Measurements from ENCODE around the gene ADAM17.
"Not testable (repeated sequence)": the region's sequence is repeated elsewhere in the genome, so short reads cannot be mapped to it uniquely, and the experiment has no call there.

The ADAM17 gene

DNA sequence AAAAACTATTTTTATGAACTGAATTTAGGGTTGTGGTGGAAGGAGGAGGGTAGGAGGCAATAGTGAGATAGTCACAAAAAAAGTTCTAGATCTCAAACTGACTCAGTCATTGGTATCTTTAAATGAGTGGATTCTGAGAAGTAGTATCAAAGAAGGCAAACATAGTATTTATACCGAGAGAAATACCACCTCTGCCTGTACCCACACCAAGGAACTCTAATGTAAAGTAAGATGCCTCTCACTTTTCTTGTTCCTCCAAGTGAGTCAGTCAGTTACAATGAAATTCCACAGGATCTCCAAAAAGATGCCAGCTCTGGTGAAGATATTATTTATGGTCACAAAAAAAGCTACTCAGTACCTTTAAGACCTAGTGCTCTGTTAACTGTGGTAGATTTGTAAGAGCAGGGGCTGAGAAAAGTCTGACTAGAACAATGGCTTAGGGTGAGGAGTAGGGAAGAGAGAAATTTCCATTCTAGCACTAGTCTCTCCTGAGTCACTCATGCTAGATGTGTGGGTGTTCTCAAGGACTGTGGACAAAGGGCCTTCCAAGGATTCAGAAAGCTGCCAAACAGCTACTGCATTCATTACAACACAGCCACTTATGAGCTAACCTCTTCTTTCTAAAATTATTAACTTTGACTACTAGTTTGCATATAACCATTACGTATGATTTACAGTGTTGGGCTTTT is 38.9 kb upstream of the ADAM17 start:
- no peak for DNase-seq (ENCODE audit: extremely low spot score)
- POLR2A ChIA-PET: interaction anchor here (1.7 kb wide), 1 partner anchor 36 kb away, joined by 6 read pairs; the partner anchor contains the start of gene YWHAQ
- CTCF ChIA-PET: interaction anchor here (0.9 to 1.8 kb wide), 8 partner anchors 11 to 219 kb away, joined by 3 to 9 read pairs (median 4); partner anchors contain the start of gene ADAM17
- TF ChIP-seq, protein P1, sequence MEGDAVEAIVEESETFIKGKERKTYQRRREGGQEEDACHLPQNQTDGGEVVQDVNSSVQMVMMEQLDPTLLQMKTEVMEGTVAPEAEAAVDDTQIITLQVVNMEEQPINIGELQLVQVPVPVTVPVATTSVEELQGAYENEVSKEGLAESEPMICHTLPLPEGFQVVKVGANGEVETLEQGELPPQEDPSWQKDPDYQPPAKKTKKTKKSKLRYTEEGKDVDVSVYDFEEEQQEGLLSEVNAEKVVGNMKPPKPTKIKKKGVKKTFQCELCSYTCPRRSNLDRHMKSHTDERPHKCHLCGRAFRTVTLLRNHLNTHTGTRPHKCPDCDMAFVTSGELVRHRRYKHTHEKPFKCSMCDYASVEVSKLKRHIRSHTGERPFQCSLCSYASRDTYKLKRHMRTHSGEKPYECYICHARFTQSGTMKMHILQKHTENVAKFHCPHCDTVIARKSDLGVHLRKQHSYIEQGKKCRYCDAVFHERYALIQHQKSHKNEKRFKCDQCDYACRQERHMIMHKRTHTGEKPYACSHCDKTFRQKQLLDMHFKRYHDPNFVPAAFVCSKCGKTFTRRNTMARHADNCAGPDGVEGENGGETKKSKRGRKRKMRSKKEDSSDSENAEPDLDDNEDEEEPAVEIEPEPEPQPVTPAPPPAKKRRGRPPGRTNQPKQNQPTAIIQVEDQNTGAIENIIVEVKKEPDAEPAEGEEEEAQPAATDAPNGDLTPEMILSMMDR (IDR thresholded peaks at IDR 0.05; ENCODE audit: control extremely low read depth, extremely low read depth, low read depth, missing control alignments): no peak

DNA sequence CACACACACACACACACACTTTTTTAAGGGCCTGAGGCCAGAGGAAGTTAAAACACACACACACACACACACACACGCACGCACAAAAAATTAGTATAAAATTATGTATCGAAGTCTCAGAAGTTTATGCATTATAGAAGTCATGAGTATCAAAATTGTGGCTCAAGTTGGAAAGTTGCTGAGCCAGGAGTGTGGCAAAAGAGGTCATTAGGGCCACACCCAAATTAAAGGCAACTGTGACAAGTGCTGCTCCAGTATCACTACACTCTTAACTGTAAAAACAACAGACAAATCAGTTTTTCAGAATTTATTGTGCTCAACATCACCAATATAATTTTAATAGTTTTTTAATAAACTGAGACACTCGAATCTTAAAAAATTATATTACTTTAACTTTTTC is 38.3 kb upstream of the ADAM17 start:
- TF ChIP-seq, protein P1 (IDR thresholded peaks at IDR 0.05; ENCODE audit: control extremely low read depth, extremely low read depth, low read depth, missing control alignments): no peak
- DNase-seq (ENCODE audit: extremely low spot score): no peak
- ChIA-PET POLR2A (no interaction called here), CTCF (interaction anchor here (1.0 to 1.7 kb wide), 3 partner anchors 11 to 176 kb away, joined by 4 to 5 read pairs (median 4); no protein-coding TSS in a partner anchor)

DNA sequence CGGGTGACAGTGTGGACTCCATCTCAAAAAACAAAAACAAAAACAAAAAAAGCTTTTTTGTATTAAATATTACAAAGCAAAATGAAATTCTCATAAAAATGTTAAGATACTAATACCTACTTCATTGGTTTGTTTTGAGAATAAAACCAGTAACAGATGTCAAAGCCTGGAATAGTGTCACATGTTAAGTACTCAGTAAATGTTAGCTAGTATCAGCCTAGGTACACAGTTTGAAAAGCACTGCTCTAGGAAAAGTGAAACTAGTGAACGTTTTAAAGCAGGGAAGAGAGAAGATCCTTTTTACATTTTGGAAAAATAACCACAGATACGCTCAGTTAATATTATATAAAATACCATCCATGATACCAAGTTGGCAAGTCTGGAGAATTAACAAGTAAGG is 37.1 kb upstream of the ADAM17 start:
- no peak for DNase-seq (ENCODE audit: extremely low spot score)
- ChIA-PET CTCF (no interaction called here), POLR2A (interaction anchor here (0.6 kb wide), 1 partner anchor 1089 kb away, joined by 3 read pairs; no protein-coding TSS in a partner anchor)
- TF ChIP-seq, protein P1 (IDR thresholded peaks at IDR 0.05; ENCODE audit: control extremely low read depth, extremely low read depth, low read depth, missing control alignments): no peak

DNA sequence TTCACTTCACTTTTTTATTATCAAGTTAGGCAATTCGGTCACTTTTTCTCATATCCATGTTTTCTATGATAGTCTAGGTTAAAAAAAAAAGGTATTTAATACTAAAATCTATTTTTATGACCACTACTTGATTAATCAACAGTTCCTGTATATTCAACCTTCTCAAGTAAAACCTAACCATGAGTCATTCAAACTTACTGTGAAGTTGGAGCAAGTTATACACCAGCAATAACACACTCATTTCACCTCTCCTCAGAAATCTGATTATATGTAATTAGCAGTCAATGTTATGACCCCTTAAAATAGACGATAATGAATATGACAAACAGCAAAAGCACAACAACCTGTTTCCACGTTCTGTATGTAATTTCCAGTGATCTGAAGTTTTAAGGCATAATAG is 35.0 kb upstream of the ADAM17 start:
- POLR2A ChIA-PET: no interaction called here
- no peak for DNase-seq (ENCODE audit: extremely low spot score)
- CTCF ChIA-PET: interaction anchor here (0.9 to 1.4 kb wide), 2 partner anchors 12 to 34 kb away, joined by 3 to 5 read pairs; no protein-coding TSS in a partner anchor
- TF ChIP-seq, protein P1 (IDR thresholded peaks at IDR 0.05; ENCODE audit: control extremely low read depth, extremely low read depth, low read depth, missing control alignments): no peak

DNA sequence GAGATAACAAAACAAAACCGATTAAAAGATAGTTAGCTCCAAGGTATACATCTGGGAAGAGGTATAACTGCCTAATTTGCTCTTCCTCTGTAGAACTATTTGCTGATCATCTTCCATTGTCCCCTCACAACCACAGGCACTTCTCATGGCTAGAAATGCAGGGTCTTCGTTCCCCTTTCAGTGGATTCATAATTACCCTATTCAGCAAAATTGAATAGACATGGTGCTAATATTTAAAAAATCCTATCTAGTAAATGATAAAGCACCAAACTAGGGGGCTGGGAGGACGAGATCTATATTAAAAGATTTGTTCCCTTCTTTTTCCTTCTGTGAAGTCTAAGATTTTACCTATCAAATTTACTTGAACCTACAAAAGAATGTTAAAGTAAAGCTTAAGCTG is 30.8 kb upstream of the ADAM17 start:
- ChIA-PET CTCF (interaction anchor here (1.0 to 2.2 kb wide), 3 partner anchors 12 to 42 kb away, joined by 3 to 8 read pairs (median 3); no protein-coding TSS in a partner anchor), POLR2A (interaction anchor here (0.6 kb wide), 1 partner anchor 86 kb away, joined by 3 read pairs; no protein-coding TSS in a partner anchor)
- TF ChIP-seq, protein P1 (IDR thresholded peaks at IDR 0.05; ENCODE audit: control extremely low read depth, extremely low read depth, low read depth, missing control alignments): no peak
- no peak for DNase-seq (ENCODE audit: extremely low spot score)

DNA sequence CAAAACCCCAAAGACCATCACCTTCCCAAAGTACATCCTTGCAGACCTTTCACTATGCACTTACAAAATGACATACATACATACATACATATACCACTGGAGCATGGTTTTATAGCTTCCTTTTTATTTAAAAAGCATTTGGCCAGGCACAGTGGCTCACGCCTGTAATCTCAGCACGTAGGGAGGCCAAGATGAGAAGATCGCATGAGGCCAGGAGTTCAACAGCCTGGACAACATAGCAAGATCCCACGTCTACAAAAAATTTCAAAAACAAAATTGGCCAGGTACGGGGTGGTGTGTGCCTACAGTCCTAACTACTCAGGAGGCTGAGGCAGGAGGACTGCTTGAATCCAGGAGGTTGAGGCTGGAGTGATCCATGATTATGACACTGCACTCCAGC is 29.9 kb upstream of the ADAM17 start:
- POLR2A ChIA-PET: no interaction called here
- CTCF ChIA-PET: interaction anchor here (2.2 kb wide), 1 partner anchor 11 kb away, joined by 8 read pairs; no protein-coding TSS in a partner anchor
- TF ChIP-seq, protein P1 (IDR thresholded peaks at IDR 0.05; ENCODE audit: control extremely low read depth, extremely low read depth, low read depth, missing control alignments): no peak
- no peak for DNase-seq (ENCODE audit: extremely low spot score)

DNA sequence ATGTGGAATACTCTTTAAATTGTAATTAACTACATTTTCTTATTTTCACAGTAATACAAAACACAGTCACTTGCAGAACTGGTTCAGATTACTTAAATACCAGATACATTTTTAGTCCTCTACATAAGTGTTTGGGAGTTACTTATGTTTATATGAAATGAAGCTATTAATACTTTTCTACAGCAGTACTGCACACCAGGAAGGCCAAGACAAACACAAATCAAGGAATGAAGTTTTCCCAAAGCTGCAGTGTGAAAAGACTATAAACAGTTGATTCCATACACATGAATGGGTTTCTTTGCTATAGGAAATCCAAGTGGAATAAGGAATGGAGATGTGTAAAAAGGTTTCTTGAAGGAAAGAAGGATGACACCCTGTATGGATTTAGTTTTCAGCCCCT is 29.3 kb upstream of the ADAM17 start:
- DNase-seq (ENCODE audit: extremely low spot score); CTCF ChIA-PET; POLR2A ChIA-PET: not testable (repeated sequence)
